ENCODE results near the gene PSMA6. TPM values are rescaled to one million over a fixed set of nuclear protein-coding genes. Genes with fewer than 3 reads are reported as not detected.

PSMA6 gene
- total and polyA plus RNA-seq, 2 of the 13 experiments (the other 11 are each of a cell fraction or from before 2014, with no cell fraction given), result 525 to 1,109 TPM

GRCh38 chr14:35337269-35338255, 45.4 kb downstream of the PSMA6 start (continued):
- TF ChIP-seq PLSCR1 (CRISPR knock-in tag; IDR thresholded peaks at IDR 0.05; ENCODE audit: borderline replicate concordance) (no peak), ZFP82 (CRISPR knock-in tag; IDR thresholded peaks at IDR 0.05; ENCODE audit: borderline replicate concordance) (no peak), SMARCE1 (IDR thresholded peaks at IDR 0.05; ENCODE audit: borderline replicate concordance) (no peak), CTCF (CRISPR knock-in tag; IDR thresholded peaks at IDR 0.05) (peak; percentile 34), PRDM10 (CRISPR knock-in tag; IDR thresholded peaks at IDR 0.05; ENCODE audit: low read depth) (peak; percentile 8; the same call in 1 of the 2 replicates), RBAK (CRISPR knock-in tag; IDR thresholded peaks at IDR 0.05) (no peak), RCOR2 (CRISPR knock-in tag; IDR thresholded peaks at IDR 0.05) (peak; percentile 16; the same call in 1 of the 2 replicates), MAFF (IDR thresholded peaks at IDR 0.05; ENCODE audit: low read depth, low read length) (no peak), AFF4 (CRISPR knock-in tag; IDR thresholded peaks at IDR 0.05) (0 out of 2 replicates have a peak, but pooled peaks have one; percentile 1), NCOR1 (IDR thresholded peaks at IDR 0.05; ENCODE audit: borderline replicate concordance, low read length) (0 out of 2 replicates have a peak, but pooled peaks have one; percentile 25), MEIS1 (CRISPR knock-in tag; IDR thresholded peaks at IDR 0.05; ENCODE audit: borderline replicate concordance) (peak; percentile 93; the same call in 1 of the 2 replicates), ZNF451 (CRISPR knock-in tag; IDR thresholded peaks at IDR 0.05) (peak; percentile 36; the same call in 1 of the 2 replicates), SMC3 (IDR thresholded peaks at IDR 0.05; ENCODE audit: low read length) (peak; percentile 11; the same call in 1 of the 2 replicates), ZBTB34 (CRISPR knock-in tag; IDR thresholded peaks at IDR 0.05) (0 out of 2 replicates have a peak, but pooled peaks have one; percentile 29)
